Liver (tissue), 3 donors: ENCODE measurements around the gene KLF18.

ENCODE experiments used
- EGR1 ChIP-seq, 2 donors: IDR thresholded peaks; 2 replicates each; pipeline ENCODE4 v1.6.1; 2016 to 2018; ENCODE audit warnings: antibody characterized with exemption in 2 of 2, low read depth in 2 of 2
- FOXA1 ChIP-seq: IDR thresholded peaks from 2 replicates; pipeline ENCODE4 v1.6.1; 2016; ENCODE audit warnings: antibody characterized with exemption
- GABPA ChIP-seq, 2 donors: IDR thresholded peaks in 1 of 2; conservative IDR thresholded peaks in 1 of 2; 2 replicates each; pipeline ENCODE4 v1.6.1; 2016; ENCODE audit warnings: antibody characterized with exemption in 2 of 2, mild to moderate bottlenecking in 1 of 2, moderate library complexity in 1 of 2
- HNF4A ChIP-seq, 2 donors: conservative IDR thresholded peaks; 2 replicates each; pipeline ENCODE4 v1.6.1; 2016; ENCODE audit warnings: antibody characterized with exemption in 2 of 2, mild to moderate bottlenecking in 2 of 2
- JUND ChIP-seq, 2 donors: IDR thresholded peaks; 2 replicates each; pipeline ENCODE4 v1.6.1; 2016; ENCODE audit warnings: antibody characterized with exemption in 2 of 2
- RAD21 ChIP-seq, 2 donors: IDR thresholded peaks; 2 replicates each; pipeline ENCODE4 v1.6.1; 2016; ENCODE audit warnings: antibody characterized with exemption in 2 of 2, mild to moderate bottlenecking in 2 of 2
- SP1 ChIP-seq: IDR thresholded peaks from 2 replicates; pipeline ENCODE4 v1.6.1; 2018; ENCODE audit warnings: antibody characterized with exemption, mild to moderate bottlenecking
- TAF1 ChIP-seq: conservative IDR thresholded peaks from 2 replicates; pipeline ENCODE4 v1.6.1; 2016; ENCODE audit warnings: antibody characterized with exemption, mild to moderate bottlenecking
- YY1 ChIP-seq: IDR thresholded peaks from 2 replicates; pipeline ENCODE4 v1.6.1; 2016; ENCODE audit warnings: antibody characterized with exemption, mild to moderate bottlenecking
- TF ChIP-seq, protein P1 (sequence below): fragments of 150-350 bp; IDR thresholded peaks from 2 replicates; pipeline ENCODE4 v1.5.1; 2017; ENCODE audit warnings: improper control_type of control experiment, low read depth, low read length; ENCODE audit not compliant: missing input control
- TF ChIP-seq, protein P2 (sequence below): IDR thresholded peaks from 2 replicates; pipeline ENCODE4 v1.6.1; 2016; ENCODE audit warnings: antibody characterized with exemption
- TF ChIP-seq, protein P3 (sequence below): IDR thresholded peaks from 2 replicates; pipeline ENCODE4 v1.6.1; 2016; ENCODE audit warnings: antibody characterized with exemption
- TF ChIP-seq, protein P4 (sequence below): IDR thresholded peaks from 2 replicates; pipeline ENCODE4 v1.6.1; 2016; ENCODE audit warnings: antibody characterized with exemption
- TF ChIP-seq, protein P5 (sequence below): IDR thresholded peaks from 2 replicates; pipeline ENCODE4 v1.6.1; 2016; ENCODE audit warnings: antibody characterized with exemption, mild to moderate bottlenecking
- donor health status: healthy.
- donor health status: healthy.

DNA sequence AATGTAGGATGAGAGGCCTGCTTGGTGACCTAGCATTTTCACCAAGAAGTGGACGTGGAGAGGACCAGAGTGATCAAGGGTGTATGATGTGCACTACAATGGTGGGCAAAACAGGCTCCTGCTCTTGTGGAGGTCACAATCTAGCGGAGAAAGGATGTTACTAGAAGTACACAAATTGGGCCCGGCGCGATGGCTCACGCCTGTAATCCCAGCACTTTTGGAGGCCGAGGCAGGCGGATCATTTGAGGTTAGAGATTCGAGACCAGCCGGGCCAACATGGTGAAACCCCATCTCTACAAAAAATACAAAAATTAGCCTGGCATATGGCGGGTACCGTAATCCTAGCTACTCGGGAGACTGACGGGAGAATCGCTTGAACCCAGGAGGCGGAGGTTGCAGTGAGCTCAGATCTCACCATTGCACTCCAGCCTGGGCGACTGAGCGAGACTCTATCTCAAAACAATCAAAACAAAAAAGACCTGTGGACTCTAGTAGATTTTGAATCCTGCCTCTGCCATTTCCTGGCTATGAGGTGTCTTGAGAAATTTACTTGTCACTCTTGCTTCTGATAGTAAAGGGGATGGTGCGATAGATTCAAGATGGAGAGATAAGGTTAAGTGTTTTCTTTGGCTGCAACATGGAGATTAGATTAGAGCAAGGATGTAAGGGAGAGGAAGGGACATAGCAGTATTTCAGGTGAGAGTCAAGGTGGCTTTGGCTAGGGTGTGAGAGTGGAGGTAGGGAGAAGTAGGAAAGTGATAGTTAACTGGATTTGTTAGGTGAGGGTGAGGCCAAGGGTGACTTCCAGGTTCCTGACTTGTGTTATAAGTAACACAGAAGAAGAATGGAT lies 7.1 kb downstream of the KLF18 start:
- TF ChIP-seq HNF4A (conservative IDR thresholded peaks at IDR 0.05) (no peak), SP1 (no peak), GABPA (IDR thresholded peaks at IDR 0.05 in 1 of 2, conservative IDR thresholded peaks at IDR 0.05 in 1 of 2) (no peak), RAD21 (IDR thresholded peaks at IDR 0.05) (no peak), JUND (IDR thresholded peaks at IDR 0.05) (no peak), EGR1 (IDR thresholded peaks at IDR 0.05; ENCODE audit: low read depth in 2 of 2) (no peak), YY1 (no peak), FOXA1 (no peak), TAF1 (no peak)
- TF ChIP-seq, protein P1, sequence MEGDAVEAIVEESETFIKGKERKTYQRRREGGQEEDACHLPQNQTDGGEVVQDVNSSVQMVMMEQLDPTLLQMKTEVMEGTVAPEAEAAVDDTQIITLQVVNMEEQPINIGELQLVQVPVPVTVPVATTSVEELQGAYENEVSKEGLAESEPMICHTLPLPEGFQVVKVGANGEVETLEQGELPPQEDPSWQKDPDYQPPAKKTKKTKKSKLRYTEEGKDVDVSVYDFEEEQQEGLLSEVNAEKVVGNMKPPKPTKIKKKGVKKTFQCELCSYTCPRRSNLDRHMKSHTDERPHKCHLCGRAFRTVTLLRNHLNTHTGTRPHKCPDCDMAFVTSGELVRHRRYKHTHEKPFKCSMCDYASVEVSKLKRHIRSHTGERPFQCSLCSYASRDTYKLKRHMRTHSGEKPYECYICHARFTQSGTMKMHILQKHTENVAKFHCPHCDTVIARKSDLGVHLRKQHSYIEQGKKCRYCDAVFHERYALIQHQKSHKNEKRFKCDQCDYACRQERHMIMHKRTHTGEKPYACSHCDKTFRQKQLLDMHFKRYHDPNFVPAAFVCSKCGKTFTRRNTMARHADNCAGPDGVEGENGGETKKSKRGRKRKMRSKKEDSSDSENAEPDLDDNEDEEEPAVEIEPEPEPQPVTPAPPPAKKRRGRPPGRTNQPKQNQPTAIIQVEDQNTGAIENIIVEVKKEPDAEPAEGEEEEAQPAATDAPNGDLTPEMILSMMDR: no peak
- TF ChIP-seq, protein P2, sequence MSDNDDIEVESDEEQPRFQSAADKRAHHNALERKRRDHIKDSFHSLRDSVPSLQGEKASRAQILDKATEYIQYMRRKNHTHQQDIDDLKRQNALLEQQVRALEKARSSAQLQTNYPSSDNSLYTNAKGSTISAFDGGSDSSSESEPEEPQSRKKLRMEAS: no peak
- TF ChIP-seq, protein P3, sequence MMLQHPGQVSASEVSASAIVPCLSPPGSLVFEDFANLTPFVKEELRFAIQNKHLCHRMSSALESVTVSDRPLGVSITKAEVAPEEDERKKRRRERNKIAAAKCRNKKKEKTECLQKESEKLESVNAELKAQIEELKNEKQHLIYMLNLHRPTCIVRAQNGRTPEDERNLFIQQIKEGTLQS: no peak
- TF ChIP-seq, protein P4, sequence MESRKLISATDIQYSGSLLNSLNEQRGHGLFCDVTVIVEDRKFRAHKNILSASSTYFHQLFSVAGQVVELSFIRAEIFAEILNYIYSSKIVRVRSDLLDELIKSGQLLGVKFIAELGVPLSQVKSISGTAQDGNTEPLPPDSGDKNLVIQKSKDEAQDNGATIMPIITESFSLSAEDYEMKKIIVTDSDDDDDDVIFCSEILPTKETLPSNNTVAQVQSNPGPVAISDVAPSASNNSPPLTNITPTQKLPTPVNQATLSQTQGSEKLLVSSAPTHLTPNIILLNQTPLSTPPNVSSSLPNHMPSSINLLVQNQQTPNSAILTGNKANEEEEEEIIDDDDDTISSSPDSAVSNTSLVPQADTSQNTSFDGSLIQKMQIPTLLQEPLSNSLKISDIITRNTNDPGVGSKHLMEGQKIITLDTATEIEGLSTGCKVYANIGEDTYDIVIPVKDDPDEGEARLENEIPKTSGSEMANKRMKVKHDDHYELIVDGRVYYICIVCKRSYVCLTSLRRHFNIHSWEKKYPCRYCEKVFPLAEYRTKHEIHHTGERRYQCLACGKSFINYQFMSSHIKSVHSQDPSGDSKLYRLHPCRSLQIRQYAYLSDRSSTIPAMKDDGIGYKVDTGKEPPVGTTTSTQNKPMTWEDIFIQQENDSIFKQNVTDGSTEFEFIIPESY: no peak
- TF ChIP-seq, protein P5, sequence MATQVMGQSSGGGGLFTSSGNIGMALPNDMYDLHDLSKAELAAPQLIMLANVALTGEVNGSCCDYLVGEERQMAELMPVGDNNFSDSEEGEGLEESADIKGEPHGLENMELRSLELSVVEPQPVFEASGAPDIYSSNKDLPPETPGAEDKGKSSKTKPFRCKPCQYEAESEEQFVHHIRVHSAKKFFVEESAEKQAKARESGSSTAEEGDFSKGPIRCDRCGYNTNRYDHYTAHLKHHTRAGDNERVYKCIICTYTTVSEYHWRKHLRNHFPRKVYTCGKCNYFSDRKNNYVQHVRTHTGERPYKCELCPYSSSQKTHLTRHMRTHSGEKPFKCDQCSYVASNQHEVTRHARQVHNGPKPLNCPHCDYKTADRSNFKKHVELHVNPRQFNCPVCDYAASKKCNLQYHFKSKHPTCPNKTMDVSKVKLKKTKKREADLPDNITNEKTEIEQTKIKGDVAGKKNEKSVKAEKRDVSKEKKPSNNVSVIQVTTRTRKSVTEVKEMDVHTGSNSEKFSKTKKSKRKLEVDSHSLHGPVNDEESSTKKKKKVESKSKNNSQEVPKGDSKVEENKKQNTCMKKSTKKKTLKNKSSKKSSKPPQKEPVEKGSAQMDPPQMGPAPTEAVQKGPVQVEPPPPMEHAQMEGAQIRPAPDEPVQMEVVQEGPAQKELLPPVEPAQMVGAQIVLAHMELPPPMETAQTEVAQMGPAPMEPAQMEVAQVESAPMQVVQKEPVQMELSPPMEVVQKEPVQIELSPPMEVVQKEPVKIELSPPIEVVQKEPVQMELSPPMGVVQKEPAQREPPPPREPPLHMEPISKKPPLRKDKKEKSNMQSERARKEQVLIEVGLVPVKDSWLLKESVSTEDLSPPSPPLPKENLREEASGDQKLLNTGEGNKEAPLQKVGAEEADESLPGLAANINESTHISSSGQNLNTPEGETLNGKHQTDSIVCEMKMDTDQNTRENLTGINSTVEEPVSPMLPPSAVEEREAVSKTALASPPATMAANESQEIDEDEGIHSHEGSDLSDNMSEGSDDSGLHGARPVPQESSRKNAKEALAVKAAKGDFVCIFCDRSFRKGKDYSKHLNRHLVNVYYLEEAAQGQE: no peak
